ENCODE measurements around the gene BSND.
"Not testable (repeated sequence)": the region's sequence is repeated elsewhere in the genome, so short reads cannot be mapped to it uniquely, and the experiment has no call there.

BSND gene

DNA sequence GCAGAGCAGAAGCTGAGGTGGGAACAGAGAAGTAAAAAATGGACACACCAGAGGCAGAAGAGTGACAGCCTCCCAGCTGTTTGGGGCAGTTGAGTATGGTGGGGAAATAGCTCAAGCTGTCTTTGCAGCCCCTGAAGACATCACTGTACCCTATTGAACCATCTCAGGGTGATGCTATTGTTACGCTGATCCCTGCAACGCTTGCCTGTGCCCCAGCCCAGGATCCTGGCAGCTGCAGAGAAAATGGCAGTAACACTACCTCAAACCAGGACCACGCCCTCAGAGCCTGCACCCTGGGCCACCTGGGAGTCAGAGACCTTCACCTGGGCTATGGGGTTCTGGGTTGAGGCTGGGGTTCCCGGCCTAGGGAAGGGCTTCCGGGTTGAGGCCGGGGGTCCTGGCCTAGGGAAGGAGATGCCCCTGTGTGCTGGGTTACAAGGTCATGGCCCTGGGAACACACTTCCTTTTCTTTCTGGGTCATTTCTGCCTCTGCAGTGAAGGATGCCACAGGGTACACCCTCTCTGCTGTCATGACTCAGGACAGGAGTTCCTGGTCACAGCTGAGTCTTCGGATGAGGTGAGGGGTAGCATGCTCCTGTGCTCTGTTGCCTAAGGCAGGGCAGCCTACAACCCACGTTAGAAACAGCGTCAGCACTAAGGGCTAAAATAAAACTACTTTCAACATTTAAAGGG, 11.6 kb downstream of the BSND start:
- no peak overlapping the region; the same call in 1 of the 2 replicates for H3K4me3 ChIP-seq (ENCODE audit: low read length)
- no peak overlapping the region for H3K9ac ChIP-seq (ENCODE audit: low read depth, low read length)
- no peak overlapping the region for H3K27ac ChIP-seq (ENCODE audit: low read length)
- H3K36me3 ChIP-seq (ENCODE audit: insufficient read depth, low read depth, low read length): no peaks in the 10 kb centered on the region
- H3K27me3 ChIP-seq (ENCODE audit: insufficient read depth, low read length): no peaks in the 10 kb centered on the region
- H3K9me3 ChIP-seq (ENCODE audit: insufficient read depth, low read depth, low read length): no peaks in the 10 kb centered on the region; the same call in 1 of the 2 replicates
- H3K4me1 ChIP-seq (ENCODE audit: insufficient read depth, low read length): peaks cover 10% of the 10 kb centered on the region; the same call in 1 of the 2 replicates

DNA sequence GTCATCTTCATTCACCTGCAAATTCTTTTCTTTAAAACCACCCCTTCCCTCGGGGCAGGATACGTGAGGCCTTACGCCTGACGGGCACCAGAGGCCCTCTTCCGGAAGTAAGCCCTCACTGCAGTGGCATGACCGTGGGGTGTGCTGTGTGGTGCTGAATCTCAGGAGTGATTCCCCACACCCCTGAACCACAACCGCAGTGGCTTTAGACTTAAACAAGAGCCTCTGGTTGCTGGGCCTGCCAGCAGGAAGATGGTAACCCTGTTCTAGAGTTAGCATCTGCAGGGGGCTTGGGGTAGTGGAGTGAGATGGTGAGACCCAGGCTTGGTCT, 12.1 kb downstream of the BSND start:
- no peaks in the 10 kb centered on the region for H3K36me3 ChIP-seq (ENCODE audit: insufficient read depth, low read depth, low read length)
- H3K27me3 ChIP-seq (ENCODE audit: insufficient read depth, low read length): peaks cover 3% of the 10 kb centered on the region; the same call in 1 of the 2 replicates
- peaks cover 10% of the 10 kb centered on the region; the same call in 1 of the 2 replicates for H3K4me1 ChIP-seq (ENCODE audit: insufficient read depth, low read length)
- no peak overlapping the region for H3K27ac ChIP-seq (ENCODE audit: low read length)
- H3K9me3 ChIP-seq (ENCODE audit: insufficient read depth, low read depth, low read length): no peaks in the 10 kb centered on the region; the same call in 1 of the 2 replicates
- no peak overlapping the region for H3K9ac ChIP-seq (ENCODE audit: low read depth, low read length)
- H3K4me3 ChIP-seq (ENCODE audit: low read length): no peak overlapping the region

DNA sequence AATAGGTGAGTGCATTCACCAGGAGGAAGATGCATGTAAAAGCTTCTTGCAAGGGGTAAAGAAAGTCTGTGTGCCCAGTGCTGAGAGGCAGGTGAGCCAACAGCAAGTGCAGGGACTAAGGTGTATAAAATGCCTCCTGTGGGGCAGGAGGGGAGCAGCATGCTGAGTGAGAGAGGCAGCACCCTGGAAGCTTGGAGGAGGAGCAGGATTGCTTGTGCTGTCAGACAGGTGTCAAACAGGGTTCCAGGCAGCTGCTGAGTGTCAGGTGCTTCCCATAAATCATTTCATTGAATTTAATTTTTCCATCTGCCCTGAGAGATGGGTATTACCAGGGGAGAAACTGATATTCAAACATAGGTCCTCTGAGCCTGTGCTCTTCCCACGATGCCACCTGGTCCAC, 13.9 kb downstream of the BSND start:
- H3K9me3 ChIP-seq (ENCODE audit: insufficient read depth, low read depth, low read length): no peaks in the 10 kb centered on the region; the same call in 1 of the 2 replicates
- H3K36me3 ChIP-seq (ENCODE audit: insufficient read depth, low read depth, low read length): no peaks in the 10 kb centered on the region
- H3K4me3 ChIP-seq (ENCODE audit: low read length): no peak overlapping the region
- no peak overlapping the region for H3K9ac ChIP-seq (ENCODE audit: low read depth, low read length)
- H3K27ac ChIP-seq (ENCODE audit: low read length): no peak overlapping the region
- peaks cover 10% of the 10 kb centered on the region; the same call in 1 of the 2 replicates for H3K4me1 ChIP-seq (ENCODE audit: insufficient read depth, low read length)
- peaks cover 7% of the 10 kb centered on the region; the same call in 1 of the 2 replicates for H3K27me3 ChIP-seq (ENCODE audit: insufficient read depth, low read length)

GRCh38 chr1:55015123-55015522, 16.4 kb downstream of the BSND start:
- Histone ChIP-seq H3K36me3 (ENCODE audit: insufficient read depth, low read depth, low read length) (no peaks in the 10 kb centered on the region), H3K9me3 (ENCODE audit: insufficient read depth, low read depth, low read length) (no peaks in the 10 kb centered on the region), H3K4me3 (ENCODE audit: low read length) (no peak overlapping the region), H3K9ac (ENCODE audit: low read depth, low read length) (no peak overlapping the region), H3K27me3 (ENCODE audit: insufficient read depth, low read length) (peaks cover 7% of the 10 kb centered on the region; the same call in 1 of the 2 replicates), H3K27ac (ENCODE audit: low read length) (no peak overlapping the region), H3K4me1 (ENCODE audit: insufficient read depth, low read length) (peaks cover 9% of the 10 kb centered on the region; the same call in 1 of the 2 replicates)

DNA sequence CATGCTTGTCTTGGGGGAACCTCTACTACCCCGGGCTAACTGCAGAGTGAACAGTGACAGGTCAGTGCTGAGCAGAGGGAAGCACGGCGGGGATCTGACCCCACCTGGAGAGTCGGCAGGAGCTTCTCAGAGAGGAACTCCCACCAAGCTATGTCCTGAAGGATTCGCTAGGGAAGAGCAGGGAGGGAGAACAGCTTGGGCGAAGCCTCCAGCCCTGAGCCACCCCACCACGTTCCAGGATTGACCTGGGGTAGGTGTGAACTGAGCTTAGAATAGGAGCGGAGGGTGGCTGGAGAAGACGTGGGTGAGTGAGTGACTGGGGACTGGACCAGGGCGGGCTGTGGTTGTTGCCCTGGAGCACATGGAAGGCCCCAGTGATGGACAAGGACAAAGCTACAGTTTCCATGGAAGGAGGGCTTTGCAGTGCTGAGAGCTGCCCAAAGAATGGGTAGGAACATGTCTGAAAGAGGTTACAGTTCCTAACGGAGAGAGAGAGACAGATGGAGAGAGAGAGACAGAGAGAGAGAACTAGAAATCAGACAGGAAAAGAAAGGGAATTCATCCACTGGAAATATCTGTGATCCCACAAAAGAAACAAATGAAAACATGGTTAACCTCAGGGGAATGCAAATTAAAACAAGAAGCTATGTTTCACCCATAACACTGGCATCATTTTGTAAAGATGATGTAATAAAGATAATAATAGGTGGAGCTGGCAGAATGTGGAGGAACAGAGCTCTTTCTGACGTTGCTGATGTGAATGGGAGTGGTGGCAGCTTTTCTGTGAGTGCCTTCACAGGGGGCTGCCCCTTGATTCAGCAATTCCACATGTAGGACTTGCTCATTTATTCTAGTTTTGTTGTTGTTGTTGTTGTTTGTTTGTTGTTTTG, 17.2 kb downstream of the BSND start:
- H3K27me3 ChIP-seq (ENCODE audit: insufficient read depth, low read length): peaks cover 7% of the 10 kb centered on the region; the same call in 1 of the 2 replicates
- H3K36me3 ChIP-seq (ENCODE audit: insufficient read depth, low read depth, low read length): no peaks in the 10 kb centered on the region
- H3K4me1 ChIP-seq (ENCODE audit: insufficient read depth, low read length): peaks cover 2% of the 10 kb centered on the region; the same call in 1 of the 2 replicates
- no peak overlapping the region for H3K4me3 ChIP-seq (ENCODE audit: low read length)
- no peak overlapping the region for H3K9ac ChIP-seq (ENCODE audit: low read depth, low read length)
- H3K9me3 ChIP-seq (ENCODE audit: insufficient read depth, low read depth, low read length): no peaks in the 10 kb centered on the region
- no peak overlapping the region for H3K27ac ChIP-seq (ENCODE audit: low read length)

DNA sequence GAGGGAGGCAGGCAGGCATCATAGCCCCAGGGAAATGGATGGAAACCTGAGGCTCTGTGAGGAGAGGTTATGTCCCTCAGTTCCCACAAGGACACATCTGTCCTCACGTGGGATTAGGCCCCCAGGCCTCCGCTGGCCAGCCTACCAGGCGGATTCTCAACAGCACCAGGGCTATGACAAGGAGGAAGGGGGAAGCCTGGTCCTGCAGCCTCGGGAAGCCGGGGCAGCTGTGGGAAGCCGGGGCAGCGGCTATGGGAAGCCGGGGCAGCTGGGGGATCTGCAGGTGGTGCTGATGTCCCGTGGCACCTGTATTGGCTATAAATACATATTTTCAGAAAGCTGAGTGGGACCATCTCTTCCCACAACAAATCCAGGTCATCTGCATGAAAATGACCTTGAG, 19.7 kb downstream of the BSND start:
- Histone ChIP-seq H3K36me3 (ENCODE audit: insufficient read depth, low read depth, low read length) (no peaks in the 10 kb centered on the region), H3K4me3 (ENCODE audit: low read length) (no peak overlapping the region), H3K4me1 (ENCODE audit: insufficient read depth, low read length) (peaks cover 3% of the 10 kb centered on the region; the same call in 1 of the 2 replicates), H3K27ac (ENCODE audit: low read length) (no peak overlapping the region), H3K9me3 (ENCODE audit: insufficient read depth, low read depth, low read length) (no peaks in the 10 kb centered on the region), H3K9ac (ENCODE audit: low read depth, low read length) (no peak overlapping the region), H3K27me3 (ENCODE audit: insufficient read depth, low read length) (peaks cover 7% of the 10 kb centered on the region; the same call in 1 of the 2 replicates)

DNA sequence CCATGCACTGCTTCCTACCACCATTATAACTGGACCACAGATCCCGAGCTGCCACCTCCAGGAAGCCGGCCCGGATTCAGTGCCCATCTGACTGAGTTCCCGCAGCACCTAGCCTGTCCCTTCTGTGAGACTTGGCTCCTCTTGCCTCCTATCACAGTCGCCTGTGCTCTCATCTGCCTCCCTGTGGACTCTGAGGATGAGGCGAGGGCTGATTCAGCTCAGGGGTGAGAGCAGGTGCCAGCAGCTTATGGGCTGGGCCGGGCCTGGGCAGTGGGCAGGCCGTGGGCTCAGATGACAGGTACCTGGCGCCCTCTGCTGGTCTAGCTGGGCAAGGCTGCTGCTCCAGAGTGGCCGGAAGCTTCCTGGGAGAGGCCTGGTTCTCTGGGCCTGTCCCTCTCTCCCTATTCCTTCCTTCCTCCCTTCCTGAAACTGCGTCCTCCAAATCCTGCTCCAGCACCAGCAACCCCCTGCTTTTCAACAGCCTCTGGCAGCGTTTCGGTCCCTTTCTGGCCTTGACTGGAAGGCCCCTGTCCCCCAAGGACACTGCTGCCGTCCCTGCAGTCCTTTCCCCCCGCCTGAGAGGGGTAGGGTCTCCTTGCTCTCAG, 23.3 kb downstream of the BSND start:
- Histone ChIP-seq H3K9ac (ENCODE audit: low read depth, low read length) (peak overlapping the region; percentile 28; the same call in 1 of the 2 replicates), H3K4me1 (ENCODE audit: insufficient read depth, low read length) (peaks cover 3% of the 10 kb centered on the region; the same call in 1 of the 2 replicates), H3K9me3 (ENCODE audit: insufficient read depth, low read depth, low read length) (no peaks in the 10 kb centered on the region), H3K27ac (ENCODE audit: low read length) (no peak overlapping the region), H3K27me3 (ENCODE audit: insufficient read depth, low read length) (no peaks in the 10 kb centered on the region), H3K36me3 (ENCODE audit: insufficient read depth, low read depth, low read length) (no peaks in the 10 kb centered on the region), H3K4me3 (ENCODE audit: low read length) (no peak overlapping the region)

DNA sequence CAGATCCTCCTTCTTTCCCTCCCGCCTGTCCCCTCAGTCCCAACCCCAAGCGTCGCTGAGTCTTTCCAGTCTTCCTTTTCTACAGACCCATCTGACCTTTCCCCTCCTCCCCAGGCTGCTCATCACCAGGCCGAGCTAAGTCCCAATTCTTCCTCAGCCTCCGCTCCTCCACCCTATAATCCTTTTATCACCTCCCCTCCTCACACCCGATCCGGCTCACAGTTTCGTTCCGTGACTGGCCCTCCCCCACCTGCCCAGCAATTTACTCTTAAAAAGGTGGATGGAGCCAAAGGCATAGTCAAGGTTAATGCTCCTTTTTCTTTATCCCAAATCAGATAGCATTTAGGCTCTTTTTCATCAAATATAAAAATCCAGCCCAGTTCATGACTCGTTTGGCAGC, 25.4 kb downstream of the BSND start:
- not testable (repeated sequence) for H3K36me3 ChIP-seq (ENCODE audit: insufficient read depth, low read depth, low read length); H3K9ac ChIP-seq (ENCODE audit: low read depth, low read length); H3K9me3 ChIP-seq (ENCODE audit: insufficient read depth, low read depth, low read length); H3K4me1 ChIP-seq (ENCODE audit: insufficient read depth, low read length); H3K27ac ChIP-seq (ENCODE audit: low read length); H3K4me3 ChIP-seq (ENCODE audit: low read length); H3K27me3 ChIP-seq (ENCODE audit: insufficient read depth, low read length)

DNA sequence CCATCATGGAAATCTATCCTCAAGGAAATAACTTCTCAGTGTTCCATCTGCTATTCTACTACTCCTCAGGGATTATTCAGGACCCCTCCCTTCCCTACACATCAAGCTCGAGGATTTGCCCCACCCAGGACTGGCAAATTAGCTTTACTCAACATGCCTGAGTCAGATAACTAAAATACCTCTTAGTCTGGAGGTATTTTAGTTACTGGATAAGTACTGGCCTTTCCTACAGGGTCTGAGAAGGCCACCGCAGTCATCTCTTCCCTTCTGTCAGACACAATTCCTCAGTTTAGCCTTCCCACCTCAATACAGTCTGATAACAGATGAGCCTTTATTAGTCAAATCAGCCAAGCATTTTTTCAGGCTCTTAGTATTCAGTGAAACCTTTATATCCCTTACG, 27.9 kb downstream of the BSND start:
- not testable (repeated sequence) for H3K9ac ChIP-seq (ENCODE audit: low read depth, low read length); H3K9me3 ChIP-seq (ENCODE audit: insufficient read depth, low read depth, low read length)

DNA sequence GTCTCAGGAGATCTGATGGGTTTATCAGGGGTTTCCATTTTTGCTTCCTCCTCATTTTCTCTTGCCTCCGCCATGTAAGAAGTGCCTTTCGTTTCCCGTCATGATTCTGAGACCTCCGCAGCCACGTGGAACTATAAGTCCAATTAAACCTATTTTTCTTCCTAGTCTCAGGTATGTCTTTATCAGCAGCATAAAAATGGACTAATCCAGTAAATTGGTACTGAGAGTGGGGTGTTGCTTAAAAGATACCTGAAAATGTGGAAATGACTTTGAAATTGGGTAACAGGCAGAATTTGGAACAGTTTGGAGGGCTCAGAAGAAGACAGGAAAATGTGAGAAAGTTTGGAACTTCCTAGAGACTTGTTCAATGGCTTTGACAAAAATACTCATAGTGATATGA, 32.4 kb downstream of the BSND start:
- H3K4me1 ChIP-seq (ENCODE audit: insufficient read depth, low read length); H3K9me3 ChIP-seq (ENCODE audit: insufficient read depth, low read depth, low read length); H3K27me3 ChIP-seq (ENCODE audit: insufficient read depth, low read length); H3K9ac ChIP-seq (ENCODE audit: low read depth, low read length); H3K4me3 ChIP-seq (ENCODE audit: low read length); H3K27ac ChIP-seq (ENCODE audit: low read length); H3K36me3 ChIP-seq (ENCODE audit: insufficient read depth, low read depth, low read length): not testable (repeated sequence)

More for the DNA sequence above, 27.9 kb downstream of the BSND start:
- not testable (repeated sequence) for H3K27me3 ChIP-seq (ENCODE audit: insufficient read depth, low read length); H3K27ac ChIP-seq (ENCODE audit: low read length); H3K4me3 ChIP-seq (ENCODE audit: low read length); H3K36me3 ChIP-seq (ENCODE audit: insufficient read depth, low read depth, low read length); H3K4me1 ChIP-seq (ENCODE audit: insufficient read depth, low read length)

GRCh38 chr1:55033265-55033614, 34.5 kb downstream of the BSND start:
- Histone ChIP-seq H3K4me3 (ENCODE audit: low read length) (no peak overlapping the region), H3K9me3 (ENCODE audit: insufficient read depth, low read depth, low read length) (no peaks in the 10 kb centered on the region), H3K36me3 (ENCODE audit: insufficient read depth, low read depth, low read length) (no peaks in the 10 kb centered on the region), H3K27me3 (ENCODE audit: insufficient read depth, low read length) (peaks cover 15% of the 10 kb centered on the region), H3K4me1 (ENCODE audit: insufficient read depth, low read length) (no peaks in the 10 kb centered on the region), H3K27ac (ENCODE audit: low read length) (no peak overlapping the region), H3K9ac (ENCODE audit: low read depth, low read length) (no peak overlapping the region)
